Kidney glomerular epithelial cell (primary cell): Measurements from ENCODE around the gene VAPA.

Experiments used
- DNase-seq: peaks from one replicate; lab custom pipeline; 2025; lab: John Stamatoyannopoulos, UW

The VAPA gene

DNA sequence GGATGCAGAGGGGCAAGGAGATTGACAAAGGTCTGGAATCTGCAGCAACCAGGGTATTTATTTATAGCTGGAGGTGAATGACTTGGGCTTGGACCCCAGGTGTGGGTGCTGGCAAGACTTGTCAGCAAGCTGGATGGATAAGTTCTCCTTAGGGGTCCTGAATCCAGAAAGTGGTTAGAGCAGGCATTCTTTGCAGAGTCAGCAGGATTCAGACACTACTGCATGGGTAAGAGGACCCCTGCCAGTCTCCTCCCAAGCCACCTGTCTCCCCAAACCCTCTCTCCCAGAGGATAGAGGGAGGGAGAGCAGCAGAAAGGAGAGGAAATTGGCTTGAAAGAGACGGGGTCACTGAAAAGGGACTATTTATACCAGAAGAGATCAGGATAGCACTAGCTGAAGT is 89.5 kb downstream of the VAPA start:
- no peak for DNase-seq

DNA sequence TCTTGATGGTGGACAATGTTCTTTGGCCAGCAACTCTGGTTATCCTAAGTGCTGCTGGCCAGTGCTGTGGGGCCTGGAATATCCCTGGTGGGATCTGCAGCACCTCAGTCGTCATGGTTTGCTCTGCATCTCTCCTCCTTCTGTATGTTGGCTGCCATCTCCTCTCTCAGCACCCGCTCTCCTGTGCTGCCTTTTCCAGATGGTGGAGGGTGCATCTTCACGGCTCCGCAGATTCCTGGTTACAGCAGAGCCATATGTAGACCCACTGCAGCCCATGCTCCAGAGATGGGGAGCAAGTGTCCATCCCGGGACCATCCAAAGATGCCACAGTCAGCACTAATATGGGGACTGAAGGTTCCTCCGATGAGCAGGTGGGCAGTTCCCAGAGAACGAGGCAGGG is 90.0 kb downstream of the VAPA start:
- no peak for DNase-seq

DNA sequence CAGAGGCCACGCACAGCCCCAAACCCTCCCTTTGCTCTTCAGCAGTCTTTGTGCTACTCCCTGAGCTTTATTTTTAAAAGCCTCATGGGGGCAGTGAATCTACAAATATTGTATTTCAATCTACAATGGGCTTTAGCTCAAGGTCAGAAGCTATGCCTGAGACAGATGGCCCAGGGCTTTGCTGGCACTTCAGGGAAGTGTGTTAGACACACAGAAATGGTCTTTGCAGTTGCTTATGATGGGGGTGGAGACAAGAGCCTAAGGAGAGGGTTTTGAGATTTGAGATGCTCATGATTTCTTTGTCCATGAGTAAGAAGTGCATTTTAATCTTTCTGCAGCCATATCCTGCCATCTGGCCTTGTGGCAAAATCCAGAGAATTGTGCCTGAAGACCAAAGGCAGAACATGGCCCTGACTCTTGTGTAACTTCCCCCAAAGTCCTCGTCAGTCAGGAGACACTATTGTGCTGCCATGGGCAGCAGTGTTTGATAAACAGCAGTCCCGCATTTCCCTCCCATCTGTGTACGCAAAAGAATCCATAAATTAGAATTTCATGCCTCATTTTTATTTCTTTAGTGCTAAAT is 92.6 kb downstream of the VAPA start:
- no peak for DNase-seq

DNA sequence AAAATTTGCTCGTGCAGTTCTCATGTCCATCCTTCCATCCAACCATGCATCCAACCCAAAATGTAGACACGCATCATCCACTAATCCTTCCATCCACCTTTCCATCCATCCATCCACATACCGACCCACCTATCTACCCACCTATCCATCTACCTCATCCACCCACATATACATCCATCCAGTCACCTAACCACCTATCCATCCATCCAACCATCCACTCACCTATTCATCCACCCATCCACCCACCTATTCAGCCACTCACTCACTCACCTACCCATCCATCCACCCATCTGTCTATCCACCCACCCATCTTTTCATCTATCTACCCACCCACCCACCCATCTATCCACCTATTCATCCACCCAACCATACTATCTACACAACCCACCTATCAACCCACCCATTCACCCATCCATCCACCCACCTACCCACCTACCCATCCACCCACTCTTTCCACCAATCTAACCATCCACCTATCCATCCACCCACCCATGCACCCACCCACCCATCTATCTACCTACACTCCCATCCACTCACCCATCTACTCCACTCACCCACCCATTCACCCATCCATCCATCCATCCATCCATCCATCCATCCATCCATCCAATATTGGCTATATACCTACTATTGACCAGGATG is 94.3 kb downstream of the VAPA start:
- no peak for DNase-seq
